T-cell (primary cell): ENCODE measurements around the gene MYH11. TPM values are rescaled to one million over a fixed set of nuclear protein-coding genes. Genes with fewer than 3 reads are reported as not detected.
"Not testable (repeated sequence)": the region's sequence is repeated elsewhere in the genome, so short reads cannot be mapped to it uniquely, and the experiment has no call there.

ENCODE experiments used
- ATAC-seq, 4 experiments: fragments of 200-7000 bp in 3 of 4; fragments of 150-1000 bp in 1 of 4; cut with Tn5 transposase; replicated peaks in 1 of 4; 1 replicate in 3 of 4; 2 replicates in 1 of 4; pipeline ENCODE4 v1.10.0; 2021; ENCODE audit warnings: moderate library complexity in 3 of 4, mild to moderate bottlenecking in 2 of 4, moderate number of reproducible peaks in 1 of 4
- CTCF ChIA-PET, 2 donors: fragments of 300-600 bp; sonication (Branson Sonifier 250); formaldehyde crosslinking; loops; one replicate each; lab custom pipeline; 2022; ENCODE audit warnings: antibody characterized with exemption in 2 of 2; lab: Charles Lee
- POLR2A ChIA-PET, 2 donors: fragments of 300-600 bp; sonication (Branson Sonifier 250); formaldehyde crosslinking; loops; one replicate each; lab custom pipeline; 2022; ENCODE audit warnings: antibody characterized with exemption in 2 of 2; lab: Charles Lee
- DNase-seq, 35 experiments: peaks; one replicate each; pipeline versions ENCODE4 v3.0.0 to v3.0.0-alpha.2; 2013 to 2023
- H3K27ac ChIP-seq: one replicate; pipeline ENCODE4 v1.5.1; 2013; ENCODE audit warnings: low read length
- H3K27me3 ChIP-seq, 2 experiments: replicated peaks in 1 of 2; 1 replicate in 1 of 2; 2 replicates in 1 of 2; pipeline versions ENCODE4 v1.6.1 to v1.7.0; 2013; ENCODE audit warnings: low read length in 1 of 2, mixed read lengths in 1 of 2; ENCODE audit not compliant: control insufficient read depth in 2 of 2, insufficient read depth in 2 of 2; ENCODE audit errors: extremely low read depth in 1 of 2
- H3K36me3 ChIP-seq, 2 donors: 1 replicate in 1 of 2; 2 replicates in 1 of 2; pipeline versions ENCODE4 v1.6.1 to v1.7.0; 2013; ENCODE audit warnings: low read length in 1 of 2; ENCODE audit not compliant: control insufficient read depth in 2 of 2, insufficient read depth in 1 of 2; ENCODE audit errors: extremely low read depth in 1 of 2
- H3K4me1 ChIP-seq, 2 experiments: 1 replicate in 1 of 2; 2 replicates in 1 of 2; pipeline versions ENCODE4 v1.6.1 to v1.7.0; 2013; ENCODE audit warnings: low read length in 2 of 2, mixed read lengths in 1 of 2; ENCODE audit not compliant: insufficient read depth in 2 of 2, control insufficient read depth in 1 of 2; ENCODE audit errors: extremely low read depth in 1 of 2
- H3K4me3 ChIP-seq, 2 donors: 1 replicate in 1 of 2; 2 replicates in 1 of 2; pipeline versions ENCODE4 v1.5.1 to v1.7.0; 2013; ENCODE audit warnings: mild to moderate bottlenecking in 2 of 2, low read length in 1 of 2, moderate library complexity in 1 of 2; ENCODE audit not compliant: control insufficient read depth in 1 of 2; ENCODE audit errors: extremely low read depth in 1 of 2
- H3K9me3 ChIP-seq: 2 replicates; pipeline ENCODE4 v1.7.0; 2013
- H3K27ac Mint-ChIP-seq, 2 donors: one replicate each; pipeline ENCODE4 v1.8.0; 2020 to 2021; ENCODE audit warnings: mild to moderate bottlenecking in 2 of 2, mixed read lengths in 2 of 2
- H3K27me3 Mint-ChIP-seq, 2 donors: one replicate each; pipeline ENCODE4 v1.8.0; 2021 to 2022; ENCODE audit warnings: mixed read lengths in 2 of 2
- H3K36me3 Mint-ChIP-seq: one replicate; pipeline ENCODE4 v1.8.0; 2021; ENCODE audit warnings: mixed read lengths
- H3K4me1 Mint-ChIP-seq, 3 donors: one replicate each; pipeline ENCODE4 v1.8.0; 2020 to 2022; ENCODE audit warnings: mixed read lengths in 3 of 3, mild to moderate bottlenecking in 1 of 3
- H3K4me3 Mint-ChIP-seq, 3 donors: one replicate each; pipeline ENCODE4 v1.8.0; 2020 to 2022; ENCODE audit warnings: mild to moderate bottlenecking in 3 of 3, mixed read lengths in 3 of 3, moderate library complexity in 3 of 3
- H3K9me3 Mint-ChIP-seq, 3 donors: one replicate each; pipeline ENCODE4 v1.8.0; 2020 to 2022; ENCODE audit warnings: mixed read lengths in 3 of 3
- WGBS: methylation state at CpG from one replicate; pipeline ENCODE4 v1.1.5; 2013; ENCODE audit warnings: missing lambda C conversion rate; ENCODE audit not compliant: insufficient coverage; 5-methylcytosine and 5-hydroxymethylcytosine counted together
- total RNA-seq, 35 experiments: library from RNA in 6 of 35; stranded (reverse) in 6 of 35; fragments of 120-200 nt in 1 of 35; gene quantifications; one replicate each; pipeline versions ENCODE4 v1.2.1 to v1.2.4 and lab custom pipeline; 2013 to 2026

MYH11 gene
- total RNA-seq, 5 donors from 2014 or later (not counting 1 experiment from before 2014, with no cell fraction given) = 0.56 to 0.93 (median 0.66) TPM; not detected in 2

DNA sequence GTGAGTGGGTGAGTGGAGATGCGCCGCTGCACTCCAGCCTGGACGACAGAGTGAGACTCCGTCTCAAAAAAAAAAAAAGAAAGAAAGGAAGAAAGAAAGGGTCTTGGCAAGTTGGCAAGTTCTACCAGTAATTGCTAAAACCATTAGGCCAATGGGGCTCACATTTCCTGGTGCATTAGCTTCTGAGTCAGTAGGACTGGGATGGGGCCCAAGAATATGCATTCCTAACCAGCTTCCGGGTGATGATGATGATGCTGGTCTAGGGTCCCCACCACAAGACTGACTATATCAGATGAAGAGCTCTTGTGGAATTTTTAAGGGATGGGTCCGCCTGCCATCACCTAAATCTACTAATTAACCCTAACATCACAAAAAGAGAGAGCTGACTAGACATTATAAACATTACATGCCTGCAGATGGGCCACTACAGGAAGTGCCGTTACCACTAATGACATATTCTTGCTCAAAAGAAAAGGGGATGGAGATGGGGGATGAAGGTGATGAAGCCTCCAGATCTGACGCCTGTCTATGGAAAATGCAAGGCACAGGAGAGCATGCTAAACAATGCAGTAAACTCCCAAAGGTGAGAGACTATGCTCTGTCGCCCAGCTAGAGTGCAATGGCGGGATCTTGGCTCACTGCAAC is 13.1 kb downstream of the MYH11 start:
- Mint-ChIP-seq H3K9me3 (no peaks in the 10 kb centered on the region), H3K36me3 (no peaks in the 10 kb centered on the region), H3K27me3 (peaks cover 7 to 9% of the 10 kb centered on the region in 2 donors), H3K27ac (no peak overlapping the region), H3K4me3 (no peak overlapping the region), H3K4me1 (no peaks in the 10 kb centered on the region)
- Histone ChIP-seq H3K4me1 (no peaks in the 10 kb centered on the region), H3K4me3 (no peak overlapping the region), H3K36me3 (no peaks in the 10 kb centered on the region), H3K27me3 (no peaks in the 10 kb centered on the region), H3K27ac (no peak overlapping the region), H3K9me3 (no peaks in the 10 kb centered on the region)
- POLR2A ChIA-PET = no interaction called here
- ATAC-seq (no peak), DNase-seq (no peak)
- CTCF ChIA-PET = no interaction called here
- 75% methylated on average over 2 of the region's 10 CpGs for WGBS

DNA sequence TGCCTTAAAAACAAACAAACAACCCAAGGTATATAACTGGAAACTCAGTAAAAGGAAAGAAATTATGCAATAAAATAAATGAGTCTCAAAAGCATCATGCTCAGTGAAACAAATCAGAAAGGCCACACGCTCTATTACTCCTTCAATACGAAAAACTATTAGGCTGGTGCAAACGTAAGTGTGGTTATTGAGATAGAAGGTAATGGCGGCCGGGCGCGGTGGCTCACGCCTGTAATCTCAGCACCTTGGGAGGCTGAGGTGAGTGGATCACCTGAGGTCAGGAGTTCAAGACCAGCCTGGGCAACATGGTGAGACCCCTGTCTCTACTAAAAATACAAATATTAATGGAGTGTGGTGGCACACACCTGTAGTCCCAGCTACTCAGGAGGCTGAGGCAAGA is 17.6 kb downstream of the MYH11 start:
- H3K36me3 ChIP-seq, H3K27ac Mint-ChIP-seq, H3K27ac ChIP-seq, H3K4me3 ChIP-seq, POLR2A ChIA-PET, H3K27me3 ChIP-seq, DNase-seq, H3K9me3 Mint-ChIP-seq, H3K36me3 Mint-ChIP-seq, H3K4me1 Mint-ChIP-seq, H3K9me3 ChIP-seq, H3K27me3 Mint-ChIP-seq, H3K4me3 Mint-ChIP-seq, CTCF ChIA-PET, H3K4me1 ChIP-seq, ATAC-seq: not testable (repeated sequence)
- 100% methylated on average over 2 of the region's 8 CpGs for WGBS

DNA sequence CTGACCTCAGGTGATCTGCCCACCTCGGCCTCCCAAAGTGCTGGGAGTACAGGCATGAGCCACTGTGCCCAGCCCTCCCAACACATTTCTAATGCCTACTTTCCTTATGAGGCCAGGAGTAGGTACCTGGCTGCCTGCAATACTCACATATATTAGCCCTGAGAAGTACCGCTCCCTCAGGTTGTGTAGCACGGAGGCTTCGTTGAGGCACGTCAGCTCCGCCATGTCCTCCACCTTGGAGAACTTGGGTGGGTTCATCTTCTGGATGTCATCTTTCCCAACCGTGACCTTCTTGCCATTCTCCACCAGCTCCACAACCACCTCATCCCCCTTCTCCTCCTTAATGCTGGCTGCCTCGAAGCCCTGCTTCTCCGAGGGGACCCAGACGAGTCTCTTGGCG is 19.1 kb downstream of the MYH11 start:
- Mint-ChIP-seq H3K36me3 (no peaks in the 10 kb centered on the region), H3K27ac (no peak overlapping the region), H3K27me3 (peaks cover 7 to 9% of the 10 kb centered on the region in 2 donors), H3K9me3 (no peaks in the 10 kb centered on the region), H3K4me3 (no peak overlapping the region), H3K4me1 (no peaks in the 10 kb centered on the region)
- Histone ChIP-seq H3K36me3 (no peaks in the 10 kb centered on the region), H3K9me3 (no peaks in the 10 kb centered on the region), H3K27me3 (no peaks in the 10 kb centered on the region), H3K27ac (no peak overlapping the region), H3K4me3 (no peak overlapping the region), H3K4me1 (no peaks in the 10 kb centered on the region)
- 83% methylated on average over 4 of the region's 11 CpGs for WGBS
- ChIA-PET CTCF (no interaction called here), POLR2A (no interaction called here)
- no peak for DNase-seq
- ATAC-seq = no peak

DNA sequence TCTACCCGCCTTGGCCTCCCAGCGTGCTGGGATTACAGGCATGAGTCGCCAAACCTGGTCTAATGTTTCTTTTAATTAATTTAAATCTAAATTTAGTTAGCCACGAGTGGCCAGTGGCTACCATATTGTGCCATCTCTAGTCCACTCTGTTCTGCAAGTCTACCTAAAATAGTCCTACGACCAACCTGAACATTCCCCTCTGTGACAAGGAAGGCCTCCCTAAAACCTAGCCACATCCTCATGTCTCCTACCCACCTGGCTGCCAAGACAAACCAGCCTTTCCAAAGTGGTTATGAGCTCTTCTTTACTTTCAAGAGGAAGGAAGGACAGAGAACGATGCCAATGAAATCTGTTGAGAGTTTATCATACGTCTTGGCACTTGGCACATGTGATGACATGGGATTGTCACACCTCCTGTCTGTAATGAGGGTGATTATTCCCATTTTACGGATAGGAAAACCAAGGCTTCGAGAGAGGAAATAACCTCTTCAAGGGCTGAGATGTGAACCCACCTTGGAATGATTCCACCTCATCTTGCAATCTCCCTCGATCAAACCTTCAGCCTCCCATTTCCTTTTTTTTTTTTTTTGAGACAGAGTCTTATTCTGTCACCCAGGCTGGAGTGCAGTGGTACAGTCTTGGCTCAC is 19.7 kb downstream of the MYH11 start:
- 94% methylated on average over 3 of the region's 10 CpGs for WGBS
- H3K9me3 ChIP-seq = no peaks in the 10 kb centered on the region
- ChIA-PET POLR2A (no interaction called here), CTCF (interaction anchor here in 1 of 2 donors (0.7 kb wide), 1 partner anchor 328 kb away, joined by 6 read pairs; no protein-coding TSS in a partner anchor)
- ATAC-seq (no peak), DNase-seq (no peak)
- H3K27ac ChIP-seq = no peak overlapping the region
- H3K4me1 Mint-ChIP-seq = no peaks in the 10 kb centered on the region
- peaks cover 7 to 9% of the 10 kb centered on the region in 2 donors for H3K27me3 Mint-ChIP-seq
- H3K27ac Mint-ChIP-seq = no peak overlapping the region
- H3K36me3 ChIP-seq = no peaks in the 10 kb centered on the region
- no peak overlapping the region for H3K4me3 Mint-ChIP-seq
- H3K4me1 ChIP-seq = no peaks in the 10 kb centered on the region
- no peaks in the 10 kb centered on the region for H3K9me3 Mint-ChIP-seq
- no peaks in the 10 kb centered on the region for H3K27me3 ChIP-seq
- H3K36me3 Mint-ChIP-seq = no peaks in the 10 kb centered on the region
- H3K4me3 ChIP-seq = no peak overlapping the region

DNA sequence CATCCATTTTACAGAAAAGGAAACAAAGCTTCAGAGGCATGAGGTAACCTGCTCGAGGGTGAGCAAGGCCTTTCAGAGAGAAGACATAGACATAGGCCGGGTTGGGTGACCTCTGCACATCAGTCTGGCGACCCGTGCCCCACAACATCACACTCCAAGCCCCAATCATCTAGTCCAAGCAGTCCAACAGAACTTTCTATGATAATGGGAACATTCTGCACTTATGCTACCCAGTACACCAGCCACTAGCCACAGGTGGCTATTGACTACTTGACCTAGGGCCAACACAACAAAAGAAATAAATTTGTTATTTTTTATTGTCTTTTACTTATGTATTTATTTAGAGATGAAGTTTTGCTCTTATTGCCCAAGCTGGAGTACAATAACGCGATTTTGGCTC is 20.8 kb downstream of the MYH11 start:
- POLR2A ChIA-PET = interaction anchor here in 1 of 2 donors (0.6 kb wide), 1 partner anchor 240 kb away, joined by 3 read pairs; no protein-coding TSS in a partner anchor

DNA sequence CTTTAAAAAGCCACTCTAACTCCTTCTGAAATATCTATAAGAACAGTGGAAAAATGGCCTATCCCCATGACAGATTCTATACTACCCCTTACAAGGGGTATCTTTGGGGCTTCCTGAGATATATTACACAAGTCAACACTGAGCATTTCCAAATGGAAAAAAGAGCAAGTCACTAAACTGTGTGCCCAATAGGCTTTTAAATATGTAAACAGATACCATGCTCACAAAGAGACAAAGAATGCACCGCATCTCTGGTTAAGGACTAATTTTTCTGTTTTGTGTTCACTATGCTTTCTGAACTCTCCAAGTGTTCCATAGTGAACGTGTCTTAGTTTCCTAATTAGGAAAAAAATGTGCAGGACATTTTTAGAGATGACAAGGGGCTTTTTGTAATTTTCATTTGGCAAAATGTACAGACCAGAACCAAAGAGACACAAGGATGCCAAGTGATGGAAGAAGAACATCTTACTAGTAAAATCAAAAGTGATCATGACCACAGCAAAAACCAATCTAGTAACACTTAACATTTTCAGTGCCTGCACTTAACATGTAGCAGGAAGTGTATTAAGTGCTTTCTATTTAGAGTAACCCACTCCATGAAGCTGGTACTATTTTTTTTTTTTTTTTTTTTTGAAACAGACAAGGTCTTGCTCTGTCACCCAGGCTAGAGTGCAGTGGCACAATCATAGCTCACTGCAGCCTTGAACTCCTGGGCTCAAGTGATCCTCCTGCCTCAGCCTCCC is 21.5 kb downstream of the MYH11 start:
- H3K4me1 Mint-ChIP-seq = no peaks in the 10 kb centered on the region
- no peak for ATAC-seq
- H3K9me3 Mint-ChIP-seq = no peaks in the 10 kb centered on the region
- Histone ChIP-seq H3K9me3 (no peaks in the 10 kb centered on the region), H3K27me3 (no peaks in the 10 kb centered on the region), H3K36me3 (no peaks in the 10 kb centered on the region), H3K27ac (no peak overlapping the region), H3K4me3 (no peak overlapping the region), H3K4me1 (no peaks in the 10 kb centered on the region)
- H3K27me3 Mint-ChIP-seq = peaks cover 7 to 9% of the 10 kb centered on the region in 2 donors
- no peaks in the 10 kb centered on the region for H3K36me3 Mint-ChIP-seq
- no peak for DNase-seq
- no peak overlapping the region for H3K27ac Mint-ChIP-seq
- POLR2A ChIA-PET = no interaction called here
- no CpG with 5 or more reads among the region's 2 CpGs for WGBS
- CTCF ChIA-PET = no interaction called here
- no peak overlapping the region for H3K4me3 Mint-ChIP-seq

More for the DNA sequence above, 20.8 kb downstream of the MYH11 start:
- H3K4me3 ChIP-seq = no peak overlapping the region
- 93% methylated on average over 4 of the region's 6 CpGs for WGBS
- no peaks in the 10 kb centered on the region for H3K9me3 ChIP-seq
- H3K9me3 Mint-ChIP-seq = no peaks in the 10 kb centered on the region
- H3K4me3 Mint-ChIP-seq = no peak overlapping the region
- H3K4me1 ChIP-seq = no peaks in the 10 kb centered on the region
- H3K27me3 Mint-ChIP-seq = peaks cover 7 to 9% of the 10 kb centered on the region in 2 donors
- no peaks in the 10 kb centered on the region for H3K36me3 ChIP-seq
- H3K27ac ChIP-seq = no peak overlapping the region
- DNase-seq (no peak), ATAC-seq (no peak)
- CTCF ChIA-PET = no interaction called here
- H3K27me3 ChIP-seq = no peaks in the 10 kb centered on the region
- no peaks in the 10 kb centered on the region for H3K4me1 Mint-ChIP-seq
- no peak overlapping the region for H3K27ac Mint-ChIP-seq
- no peaks in the 10 kb centered on the region for H3K36me3 Mint-ChIP-seq
